Transverse colon (tissue), 3 donors: ENCODE results near the gene FLCN.

Source experiments
- POLR2A ChIP-seq: fragments of 450-650 bp; IDR thresholded peaks from one replicate; pipeline ENCODE4 v1.6.1; 2016; ENCODE audit warnings: antibody characterized with exemption, mild to moderate bottlenecking, moderate library complexity
- TF ChIP-seq, protein P1 (sequence below), 5 experiments: fragments of 200-600 bp in 3 of 5; fragments of 450-650 bp in 2 of 5; sonication (generic) in 3 of 5; IDR thresholded peaks; 1 replicate in 2 of 5; 2 replicates in 3 of 5; pipeline ENCODE4 v1.5.1; 2016 to 2017; ENCODE audit warnings: antibody characterized with exemption in 5 of 5, inconsistent platforms in 3 of 5, mild to moderate bottlenecking in 2 of 5, moderate library complexity in 1 of 5

DNA sequence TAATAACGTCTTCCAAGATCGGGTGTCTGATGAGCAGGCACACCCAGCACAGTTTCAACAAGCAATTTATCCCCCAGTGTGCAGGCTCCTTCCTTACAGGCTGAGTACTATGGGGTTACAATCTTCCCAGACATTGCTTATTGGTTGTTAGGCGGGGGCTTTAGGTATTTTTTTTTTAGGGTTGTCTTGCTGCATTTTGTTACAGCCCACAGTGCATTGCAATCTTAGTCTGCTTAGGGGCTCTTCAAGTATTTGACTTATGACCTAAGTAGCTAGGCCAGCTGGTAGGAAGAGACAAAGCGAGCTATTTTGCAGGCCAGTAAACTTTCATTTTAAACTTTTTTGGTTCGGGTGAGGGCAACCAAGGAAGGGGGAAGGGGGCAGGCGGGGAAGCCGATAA lies 36.7 kb downstream of the FLCN start:
- TF ChIP-seq POLR2A, result no peak
- TF ChIP-seq, protein P1, sequence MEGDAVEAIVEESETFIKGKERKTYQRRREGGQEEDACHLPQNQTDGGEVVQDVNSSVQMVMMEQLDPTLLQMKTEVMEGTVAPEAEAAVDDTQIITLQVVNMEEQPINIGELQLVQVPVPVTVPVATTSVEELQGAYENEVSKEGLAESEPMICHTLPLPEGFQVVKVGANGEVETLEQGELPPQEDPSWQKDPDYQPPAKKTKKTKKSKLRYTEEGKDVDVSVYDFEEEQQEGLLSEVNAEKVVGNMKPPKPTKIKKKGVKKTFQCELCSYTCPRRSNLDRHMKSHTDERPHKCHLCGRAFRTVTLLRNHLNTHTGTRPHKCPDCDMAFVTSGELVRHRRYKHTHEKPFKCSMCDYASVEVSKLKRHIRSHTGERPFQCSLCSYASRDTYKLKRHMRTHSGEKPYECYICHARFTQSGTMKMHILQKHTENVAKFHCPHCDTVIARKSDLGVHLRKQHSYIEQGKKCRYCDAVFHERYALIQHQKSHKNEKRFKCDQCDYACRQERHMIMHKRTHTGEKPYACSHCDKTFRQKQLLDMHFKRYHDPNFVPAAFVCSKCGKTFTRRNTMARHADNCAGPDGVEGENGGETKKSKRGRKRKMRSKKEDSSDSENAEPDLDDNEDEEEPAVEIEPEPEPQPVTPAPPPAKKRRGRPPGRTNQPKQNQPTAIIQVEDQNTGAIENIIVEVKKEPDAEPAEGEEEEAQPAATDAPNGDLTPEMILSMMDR (IDR thresholded peaks at IDR 0.05), result no peak
